ENCODE data around the gene ENC1. TPM values are rescaled to one million over a fixed set of nuclear protein-coding genes. Genes with fewer than 3 reads are reported as not detected.

Gene ENC1
- total RNA-seq, 1 experiment from 2014 or later = 51.5 TPM

DNA sequence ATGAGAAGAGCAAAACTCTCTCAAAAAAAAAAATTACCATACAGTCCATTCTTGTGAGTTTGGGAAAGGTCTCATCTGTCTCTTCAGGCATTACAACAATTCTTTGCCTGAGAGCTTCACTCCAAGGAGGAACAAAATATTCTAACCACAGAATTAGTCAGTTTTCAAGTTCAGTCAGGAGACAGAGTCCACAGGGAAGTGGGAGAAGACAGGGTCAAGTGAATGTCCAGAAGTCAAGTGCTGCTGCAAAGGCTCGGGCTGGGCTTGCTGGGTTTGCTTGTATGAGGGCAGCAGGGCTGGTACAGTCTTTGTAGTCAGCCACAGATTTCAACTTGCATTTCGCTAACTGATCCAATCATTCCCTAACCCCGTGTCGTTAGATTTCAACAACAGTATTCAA lies 26.9 kb upstream of the ENC1 start:
- DNase-seq = no peak
- Histone ChIP-seq H3K27me3 (ENCODE audit: control insufficient read depth, insufficient read depth, low read length) (no peaks in the 10 kb centered on the region), H3K36me3 (replicated peaks; ENCODE audit: control insufficient read depth, insufficient read depth, low read length) (no peaks in the 10 kb centered on the region), H3K4me3 (ENCODE audit: insufficient read depth, low read depth, low read length) (no peak overlapping the region)

DNA sequence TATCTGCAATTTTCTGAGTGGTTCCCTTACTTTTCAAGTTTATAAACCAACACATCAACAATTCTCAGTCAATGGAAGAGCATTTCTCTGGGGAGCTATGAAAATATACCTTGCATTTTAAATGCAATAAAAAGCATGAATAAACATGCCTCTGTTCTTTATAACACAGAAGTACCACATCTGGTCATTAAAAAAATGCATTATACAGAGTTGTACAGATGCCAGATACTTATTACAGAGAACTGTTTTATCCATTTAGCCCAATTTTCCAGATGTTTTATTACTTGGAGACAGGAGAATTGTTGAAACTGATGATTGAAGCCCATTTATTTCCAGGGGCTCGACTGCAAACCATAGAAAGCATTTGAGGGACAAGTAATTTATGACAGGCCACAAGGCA lies 25.3 kb upstream of the ENC1 start:
- no peak overlapping the region for H3K4me3 ChIP-seq (ENCODE audit: insufficient read depth, low read depth, low read length)
- H3K27me3 ChIP-seq (ENCODE audit: control insufficient read depth, insufficient read depth, low read length) = no peaks in the 10 kb centered on the region
- no peaks in the 10 kb centered on the region for H3K36me3 ChIP-seq (replicated peaks; ENCODE audit: control insufficient read depth, insufficient read depth, low read length)
- no peak for DNase-seq

DNA sequence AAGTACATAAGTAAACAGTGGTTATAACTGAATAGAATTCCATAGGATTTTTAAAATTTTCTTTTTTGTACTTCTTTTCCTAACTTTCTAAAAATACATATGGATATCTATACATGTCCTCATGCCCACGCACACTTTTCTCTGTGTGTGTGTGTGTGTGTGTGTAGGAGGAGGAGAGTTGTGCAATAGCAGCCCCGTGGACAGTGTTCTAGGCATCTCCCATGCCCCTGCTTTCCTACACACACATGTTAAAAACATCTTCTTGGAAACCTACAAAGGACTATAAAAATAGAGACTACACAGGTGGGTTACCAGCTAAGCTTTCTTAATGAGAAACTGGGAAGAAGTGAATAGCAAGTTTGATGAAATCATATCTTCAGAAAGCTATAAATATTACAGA lies 24.7 kb upstream of the ENC1 start:
- no peak for DNase-seq
- H3K27me3 ChIP-seq (ENCODE audit: control insufficient read depth, insufficient read depth, low read length) = no peaks in the 10 kb centered on the region
- no peaks in the 10 kb centered on the region for H3K36me3 ChIP-seq (replicated peaks; ENCODE audit: control insufficient read depth, insufficient read depth, low read length)
- H3K4me3 ChIP-seq (ENCODE audit: insufficient read depth, low read depth, low read length) = no peak overlapping the region

DNA sequence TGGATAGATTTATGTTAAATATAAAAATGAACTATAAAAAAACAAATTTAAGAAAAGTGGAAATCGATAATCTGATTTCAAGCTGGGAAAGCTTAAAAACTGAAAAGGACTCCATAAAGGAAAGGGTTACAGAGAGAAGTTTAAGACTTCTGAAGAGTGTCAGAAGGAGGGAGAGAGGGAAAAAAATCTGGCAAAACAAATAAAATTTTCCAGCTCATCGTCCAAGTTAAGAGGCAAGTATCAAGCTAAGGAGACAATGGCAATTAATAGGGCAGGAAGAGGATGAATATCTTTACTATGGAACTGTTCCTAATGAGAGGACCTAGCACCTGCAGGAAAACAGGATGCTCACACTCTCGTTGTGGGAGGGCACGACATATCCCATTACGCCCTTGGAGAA lies 24.0 kb upstream of the ENC1 start:
- no peaks in the 10 kb centered on the region for H3K36me3 ChIP-seq (replicated peaks; ENCODE audit: control insufficient read depth, insufficient read depth, low read length)
- H3K27me3 ChIP-seq (ENCODE audit: control insufficient read depth, insufficient read depth, low read length) = no peaks in the 10 kb centered on the region
- DNase-seq = no peak
- no peak overlapping the region for H3K4me3 ChIP-seq (ENCODE audit: insufficient read depth, low read depth, low read length)

DNA sequence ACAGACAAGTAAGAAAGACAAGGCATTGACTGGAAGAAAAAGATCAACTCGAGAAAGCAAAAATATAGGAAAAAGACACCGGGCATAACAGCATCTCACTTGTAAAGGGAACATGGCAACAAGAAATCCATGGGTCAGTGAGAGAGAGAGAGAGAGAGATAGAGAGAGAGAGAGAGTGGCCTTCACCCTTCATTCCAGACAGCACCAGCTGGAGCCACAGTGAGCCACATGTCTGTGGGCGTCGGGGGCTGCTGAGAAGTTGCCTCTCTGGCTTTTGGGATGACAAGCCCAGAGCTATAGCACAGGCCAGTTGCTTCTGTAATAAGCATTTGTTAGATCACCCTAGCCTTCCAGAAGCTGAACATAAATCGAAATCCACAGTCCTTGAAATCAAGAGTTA lies 20.3 kb upstream of the ENC1 start:
- H3K4me3 ChIP-seq (ENCODE audit: insufficient read depth, low read depth, low read length) = no peak overlapping the region
- H3K36me3 ChIP-seq (replicated peaks; ENCODE audit: control insufficient read depth, insufficient read depth, low read length) = no peaks in the 10 kb centered on the region
- no peak for DNase-seq
- no peaks in the 10 kb centered on the region for H3K27me3 ChIP-seq (ENCODE audit: control insufficient read depth, insufficient read depth, low read length)

DNA sequence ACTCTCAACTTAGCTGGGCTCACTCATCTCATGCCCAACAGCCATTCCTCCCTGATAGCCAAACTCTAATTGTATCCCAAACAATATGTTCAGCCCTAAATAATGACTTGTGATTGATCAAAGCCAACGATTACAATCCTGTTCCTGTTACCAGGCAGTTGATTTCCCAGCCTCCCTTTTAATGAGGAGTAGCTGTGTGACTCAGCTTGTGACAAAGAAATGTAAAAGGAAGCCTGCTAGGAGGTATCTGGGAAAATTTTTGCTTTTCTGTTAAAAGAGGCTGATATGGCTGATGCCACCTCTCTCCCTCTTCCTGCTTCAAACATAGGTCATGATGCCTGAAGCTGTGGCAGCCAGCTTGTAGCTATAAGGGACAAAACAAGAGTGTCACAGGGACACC lies 19.6 kb upstream of the ENC1 start:
- Histone ChIP-seq H3K36me3 (replicated peaks; ENCODE audit: control insufficient read depth, insufficient read depth, low read length) (no peaks in the 10 kb centered on the region), H3K27me3 (ENCODE audit: control insufficient read depth, insufficient read depth, low read length) (no peaks in the 10 kb centered on the region), H3K4me3 (ENCODE audit: insufficient read depth, low read depth, low read length) (no peak overlapping the region)
- no peak for DNase-seq

DNA sequence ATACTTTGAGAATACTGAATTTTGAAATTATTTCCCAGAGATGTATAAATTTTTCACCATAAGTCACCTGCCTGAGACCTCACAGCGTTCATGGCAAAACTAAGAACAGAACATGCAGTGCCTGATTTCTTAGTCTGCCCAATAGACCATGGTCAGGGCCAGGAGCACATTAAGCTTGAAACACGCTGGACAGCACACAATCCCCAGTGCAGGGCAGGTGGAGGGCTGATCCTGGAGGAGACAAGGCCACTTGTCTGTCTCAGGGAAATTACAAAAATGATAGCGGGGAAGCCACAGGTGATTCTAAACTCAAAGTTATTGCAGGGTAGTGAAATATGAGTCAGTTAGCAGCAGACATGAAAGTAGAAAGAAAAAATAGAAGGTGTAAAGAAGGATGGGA lies 18.6 kb upstream of the ENC1 start:
- DNase-seq = no peak

DNA sequence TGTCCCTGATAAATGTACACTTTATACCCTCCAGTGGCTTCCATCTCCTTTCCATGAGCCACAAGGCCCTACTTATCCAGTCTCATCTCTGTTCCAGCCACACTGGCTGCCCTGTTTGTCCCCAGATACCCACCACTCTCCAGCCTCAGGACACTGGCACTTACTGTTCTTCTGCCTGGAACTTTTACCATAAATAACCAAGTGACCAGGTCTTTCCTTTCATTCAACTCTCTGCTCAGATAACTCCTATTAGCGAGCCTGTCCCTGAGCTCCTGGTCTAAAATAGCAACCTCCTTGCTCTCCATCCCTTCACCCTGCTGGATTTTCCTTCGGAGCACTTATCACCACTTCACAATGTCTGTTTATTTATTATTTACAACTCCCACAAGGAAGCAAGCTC lies 16.6 kb upstream of the ENC1 start:
- Histone ChIP-seq H3K27me3 (ENCODE audit: control insufficient read depth, insufficient read depth, low read length) (no peaks in the 10 kb centered on the region), H3K36me3 (replicated peaks; ENCODE audit: control insufficient read depth, insufficient read depth, low read length) (no peaks in the 10 kb centered on the region), H3K4me3 (ENCODE audit: insufficient read depth, low read depth, low read length) (no peak overlapping the region)
- DNase-seq = no peak

More for the DNA sequence above, 18.6 kb upstream of the ENC1 start:
- H3K36me3 ChIP-seq (replicated peaks; ENCODE audit: control insufficient read depth, insufficient read depth, low read length) = no peaks in the 10 kb centered on the region
- H3K4me3 ChIP-seq (ENCODE audit: insufficient read depth, low read depth, low read length) = no peak overlapping the region
- no peaks in the 10 kb centered on the region for H3K27me3 ChIP-seq (ENCODE audit: control insufficient read depth, insufficient read depth, low read length)

DNA sequence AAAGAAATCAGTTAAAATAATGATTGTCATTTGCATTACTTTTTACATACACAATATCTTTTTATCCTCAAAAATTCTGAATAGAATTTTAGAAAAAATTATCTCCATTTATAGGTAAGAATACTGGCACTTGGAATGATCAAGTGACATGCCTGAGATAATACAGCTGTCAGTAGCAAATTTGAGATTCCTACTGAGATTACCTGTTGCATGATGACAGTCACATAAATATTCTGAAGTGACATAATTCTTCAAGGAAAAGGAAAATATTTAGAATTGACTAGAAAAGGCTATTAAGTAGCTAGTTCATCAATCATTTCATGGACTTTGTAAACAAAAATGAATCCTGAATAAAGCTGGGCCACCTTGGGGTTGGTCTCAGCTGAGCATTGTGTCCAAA lies 15.2 kb upstream of the ENC1 start:
- no peaks in the 10 kb centered on the region for H3K27me3 ChIP-seq (ENCODE audit: control insufficient read depth, insufficient read depth, low read length)
- no peak overlapping the region for H3K4me3 ChIP-seq (ENCODE audit: insufficient read depth, low read depth, low read length)
- H3K36me3 ChIP-seq (replicated peaks; ENCODE audit: control insufficient read depth, insufficient read depth, low read length) = no peaks in the 10 kb centered on the region
- DNase-seq = no peak

DNA sequence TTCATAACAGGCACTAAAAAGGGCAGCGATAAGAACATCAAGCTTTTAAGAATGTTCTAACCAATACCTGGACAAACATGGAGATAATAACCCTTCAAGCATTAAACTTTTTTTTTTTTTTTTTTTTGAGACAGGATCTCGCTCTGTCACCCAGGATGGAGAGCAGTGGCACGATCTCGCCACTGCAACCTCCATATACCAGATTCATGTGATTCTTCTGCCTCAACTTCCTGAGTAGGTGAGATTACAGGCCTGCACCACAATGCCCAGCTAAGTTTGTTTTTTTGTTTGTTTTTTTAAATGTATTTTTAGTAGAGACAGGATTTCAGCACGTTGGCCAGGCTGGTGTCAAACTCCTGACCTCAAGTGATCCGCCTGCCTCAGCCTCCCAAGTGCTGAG lies 14.7 kb upstream of the ENC1 start:
- H3K4me3 ChIP-seq (ENCODE audit: insufficient read depth, low read depth, low read length) = no peak overlapping the region
- DNase-seq = no peak
- no peaks in the 10 kb centered on the region for H3K27me3 ChIP-seq (ENCODE audit: control insufficient read depth, insufficient read depth, low read length)
- H3K36me3 ChIP-seq (replicated peaks; ENCODE audit: control insufficient read depth, insufficient read depth, low read length) = no peaks in the 10 kb centered on the region

DNA sequence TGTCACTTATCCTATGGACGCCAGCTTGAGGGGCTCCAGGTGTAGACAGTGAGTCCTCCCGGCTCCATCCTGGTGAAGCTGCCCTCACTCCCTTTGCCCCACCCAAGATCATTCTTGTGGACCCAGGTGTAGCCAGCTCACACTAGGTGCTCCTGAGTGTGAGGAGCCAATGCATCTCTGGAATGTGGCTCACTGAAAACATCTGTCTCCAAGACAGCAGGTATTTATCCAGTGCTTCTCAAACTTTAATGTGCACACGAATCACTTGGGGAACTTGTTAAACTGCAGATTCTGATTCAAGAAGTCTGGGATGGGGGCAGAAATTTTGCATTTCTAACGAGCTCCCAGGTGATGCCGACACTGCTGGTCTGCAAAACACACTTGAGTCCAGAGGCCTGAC lies 13.5 kb upstream of the ENC1 start:
- no peak for DNase-seq
- Histone ChIP-seq H3K36me3 (replicated peaks; ENCODE audit: control insufficient read depth, insufficient read depth, low read length) (no peaks in the 10 kb centered on the region), H3K4me3 (ENCODE audit: insufficient read depth, low read depth, low read length) (no peak overlapping the region), H3K27me3 (ENCODE audit: control insufficient read depth, insufficient read depth, low read length) (no peaks in the 10 kb centered on the region)

DNA sequence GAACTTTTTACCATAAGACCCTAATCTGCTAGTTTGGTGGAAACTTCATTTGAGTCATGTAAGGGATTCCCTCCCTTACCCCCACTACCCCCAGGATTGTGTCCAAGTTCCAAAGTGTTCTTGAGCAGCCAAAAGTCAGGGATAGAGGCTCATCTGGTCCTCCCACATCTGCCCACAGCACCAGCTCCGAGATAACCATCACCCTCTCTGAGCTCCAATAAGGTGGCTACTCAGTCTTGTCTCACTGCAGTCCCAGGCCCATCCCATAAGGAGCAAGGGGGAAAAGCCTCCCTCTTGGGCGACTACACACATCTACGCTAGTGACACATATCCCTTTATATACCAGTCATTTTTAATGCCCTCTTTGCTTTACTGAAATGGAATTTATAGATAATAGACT lies 12.0 kb upstream of the ENC1 start:
- Histone ChIP-seq H3K4me3 (ENCODE audit: insufficient read depth, low read depth, low read length) (no peak overlapping the region), H3K27me3 (ENCODE audit: control insufficient read depth, insufficient read depth, low read length) (no peaks in the 10 kb centered on the region), H3K36me3 (replicated peaks; ENCODE audit: control insufficient read depth, insufficient read depth, low read length) (no peaks in the 10 kb centered on the region)
- no peak for DNase-seq

DNA sequence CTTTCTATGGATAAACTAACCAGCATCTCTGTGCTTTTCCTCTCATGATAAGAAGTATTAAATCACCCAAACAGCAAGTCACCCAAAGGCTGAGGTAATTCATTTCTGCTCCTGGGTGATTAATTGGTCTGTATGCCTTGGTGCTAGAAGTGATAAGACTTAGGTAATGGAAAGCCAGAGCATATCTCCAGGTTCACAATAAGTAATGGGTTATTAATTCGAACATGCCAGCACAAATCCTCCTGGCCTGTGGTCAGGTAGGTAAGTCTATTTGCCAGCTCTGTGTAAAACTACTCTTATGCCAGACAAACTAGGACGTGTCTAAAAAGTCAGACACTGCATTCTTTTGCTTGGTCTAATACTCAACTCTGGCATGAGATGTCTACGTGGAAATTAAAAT lies 11.2 kb upstream of the ENC1 start:
- no peak for DNase-seq
- H3K27me3 ChIP-seq (ENCODE audit: control insufficient read depth, insufficient read depth, low read length) = no peaks in the 10 kb centered on the region
- H3K4me3 ChIP-seq (ENCODE audit: insufficient read depth, low read depth, low read length) = no peak overlapping the region
- H3K36me3 ChIP-seq (replicated peaks; ENCODE audit: control insufficient read depth, insufficient read depth, low read length) = no peaks in the 10 kb centered on the region

DNA sequence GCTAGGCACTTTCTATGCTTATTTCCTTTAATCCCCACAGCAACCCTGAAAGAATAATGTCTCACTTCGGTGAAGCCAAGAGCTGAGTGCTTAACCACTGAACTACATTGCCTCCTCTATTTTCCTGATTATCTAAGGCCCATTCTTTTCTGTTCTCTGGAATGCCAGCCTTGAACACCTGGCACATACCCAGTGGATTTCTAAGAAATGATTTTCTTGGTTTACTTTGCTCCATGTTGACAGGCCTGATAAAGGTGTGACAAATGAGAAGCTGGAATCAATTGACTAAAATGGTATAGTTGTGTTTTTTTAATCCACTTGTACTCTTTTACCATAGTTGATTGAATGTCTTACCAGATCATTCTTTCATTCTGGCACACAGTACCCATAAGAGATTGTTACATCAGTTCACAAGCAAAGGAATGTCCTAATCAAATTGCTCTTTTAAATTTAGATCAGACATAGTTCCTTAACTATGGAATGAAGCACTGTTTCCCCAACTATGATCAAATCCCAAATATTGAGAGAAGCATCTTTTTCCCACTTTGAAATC lies 9.0 kb upstream of the ENC1 start:
- H3K36me3 ChIP-seq (replicated peaks; ENCODE audit: control insufficient read depth, insufficient read depth, low read length) = no peaks in the 10 kb centered on the region
- H3K4me3 ChIP-seq (ENCODE audit: insufficient read depth, low read depth, low read length) = no peak overlapping the region
- no peaks in the 10 kb centered on the region for H3K27me3 ChIP-seq (ENCODE audit: control insufficient read depth, insufficient read depth, low read length)
- no peak for DNase-seq

DNA sequence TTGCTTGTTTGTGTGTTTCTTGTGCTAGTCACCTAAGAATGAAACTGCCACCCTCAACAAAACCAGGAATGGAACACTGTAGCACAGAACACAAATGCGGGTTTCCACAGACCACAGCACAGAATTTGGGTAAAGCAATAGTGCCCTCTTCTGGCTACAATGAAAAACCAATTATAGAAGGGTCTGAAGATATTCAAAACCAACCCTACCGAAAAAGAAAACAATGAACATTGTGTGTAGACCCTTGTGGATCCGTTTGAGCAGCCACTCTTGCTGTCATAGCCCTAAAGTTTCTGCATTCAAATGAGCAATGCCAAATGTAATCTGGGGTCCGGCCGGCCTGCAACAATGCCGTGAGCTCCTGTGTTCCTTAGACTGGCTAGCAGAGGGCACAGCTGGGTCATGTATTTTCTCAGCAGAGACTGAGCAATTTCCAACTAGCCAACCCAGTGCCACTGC lies 8.3 kb upstream of the ENC1 start:
- peak; percentile 77 for DNase-seq
- Histone ChIP-seq H3K27me3 (ENCODE audit: control insufficient read depth, insufficient read depth, low read length) (peaks cover 2% of the 10 kb centered on the region; the same call in 1 of the 2 replicates), H3K4me3 (ENCODE audit: insufficient read depth, low read depth, low read length) (no peak overlapping the region), H3K36me3 (replicated peaks; ENCODE audit: control insufficient read depth, insufficient read depth, low read length) (no peaks in the 10 kb centered on the region)

DNA sequence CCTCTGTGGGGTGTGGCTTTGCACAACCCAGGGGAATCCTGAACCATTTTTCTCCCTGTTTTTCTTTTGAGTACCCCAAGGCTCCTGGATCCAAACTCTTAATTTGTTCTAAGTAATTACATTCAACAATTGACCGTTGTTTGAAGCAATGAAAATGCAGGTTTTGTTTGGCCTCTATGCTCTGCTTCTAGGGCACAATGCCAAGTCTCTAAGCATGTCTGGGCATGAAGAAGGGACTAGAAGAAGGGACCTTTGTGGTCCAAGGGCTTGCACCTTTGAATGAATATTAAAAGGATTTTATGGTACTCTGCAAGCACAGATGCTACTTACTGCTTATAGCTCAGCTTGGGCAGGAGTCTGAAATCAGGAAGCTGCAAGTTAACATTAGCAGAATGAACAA lies 6.6 kb upstream of the ENC1 start:
- H3K4me3 ChIP-seq (ENCODE audit: insufficient read depth, low read depth, low read length) = no peak overlapping the region
- no peaks in the 10 kb centered on the region for H3K36me3 ChIP-seq (replicated peaks; ENCODE audit: control insufficient read depth, insufficient read depth, low read length)
- DNase-seq = no peak
- H3K27me3 ChIP-seq (ENCODE audit: control insufficient read depth, insufficient read depth, low read length) = peaks cover 11% of the 10 kb centered on the region

All from H7 (cell line).